HFF-Myc (cell line): ENCODE measurements around the gene PRSS21.

Experiments
- DNase-seq: peaks from one replicate; pipeline ENCODE4 v3.0.0-alpha.2; 2011; ENCODE audit warnings: low read depth; ENCODE audit errors: extremely low read depth
- H3K4me3 ChIP-seq: replicated peaks from 2 replicates; pipeline ENCODE4 v1.5.1; 2011; ENCODE audit warnings: low read depth, mild to moderate bottlenecking, control low read depth, low read length
- TF ChIP-seq, protein P1 (sequence below): IDR thresholded peaks from 2 replicates; pipeline ENCODE4 v1.5.1; 2012; ENCODE audit warnings: mild to moderate bottlenecking, low read depth, low read length, control low read depth; ENCODE audit errors: missing control alignments

The PRSS21 gene

DNA sequence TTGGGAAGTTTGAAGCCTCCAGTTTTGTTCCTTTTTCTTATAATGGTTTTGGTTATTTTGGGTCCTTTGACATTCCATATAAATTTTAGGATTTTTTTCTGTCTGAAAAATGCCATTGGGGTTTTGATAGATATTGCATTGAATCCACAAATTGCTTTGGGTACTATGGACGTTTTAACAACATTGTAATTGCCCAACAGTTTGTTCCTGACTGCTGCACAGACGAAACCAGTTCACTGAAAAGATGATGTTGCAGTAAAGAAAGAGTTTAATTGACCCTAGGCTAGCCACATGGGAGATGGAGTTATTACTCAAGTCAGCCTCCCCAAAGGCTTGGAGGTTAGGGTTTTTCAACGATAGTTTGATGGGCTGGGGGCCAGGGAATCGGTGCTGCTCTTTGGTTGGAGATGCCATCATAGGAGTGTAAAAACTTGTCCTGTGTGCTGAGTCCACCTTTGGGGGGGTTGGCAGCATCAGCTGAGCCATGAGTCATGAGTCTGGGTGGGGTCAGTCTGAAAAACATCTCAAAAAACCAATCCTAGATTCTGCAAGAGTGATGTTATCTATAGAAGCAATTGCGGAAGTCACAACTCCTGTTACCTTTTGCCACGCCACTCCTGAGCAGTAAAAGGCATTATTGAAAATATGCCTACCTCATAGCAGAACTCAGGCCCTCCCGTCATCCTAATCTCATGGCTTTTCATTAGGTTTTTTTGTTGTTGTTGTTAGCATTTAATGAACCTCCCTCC is 21.5 kb upstream of the PRSS21 start:
- TF ChIP-seq, protein P1, sequence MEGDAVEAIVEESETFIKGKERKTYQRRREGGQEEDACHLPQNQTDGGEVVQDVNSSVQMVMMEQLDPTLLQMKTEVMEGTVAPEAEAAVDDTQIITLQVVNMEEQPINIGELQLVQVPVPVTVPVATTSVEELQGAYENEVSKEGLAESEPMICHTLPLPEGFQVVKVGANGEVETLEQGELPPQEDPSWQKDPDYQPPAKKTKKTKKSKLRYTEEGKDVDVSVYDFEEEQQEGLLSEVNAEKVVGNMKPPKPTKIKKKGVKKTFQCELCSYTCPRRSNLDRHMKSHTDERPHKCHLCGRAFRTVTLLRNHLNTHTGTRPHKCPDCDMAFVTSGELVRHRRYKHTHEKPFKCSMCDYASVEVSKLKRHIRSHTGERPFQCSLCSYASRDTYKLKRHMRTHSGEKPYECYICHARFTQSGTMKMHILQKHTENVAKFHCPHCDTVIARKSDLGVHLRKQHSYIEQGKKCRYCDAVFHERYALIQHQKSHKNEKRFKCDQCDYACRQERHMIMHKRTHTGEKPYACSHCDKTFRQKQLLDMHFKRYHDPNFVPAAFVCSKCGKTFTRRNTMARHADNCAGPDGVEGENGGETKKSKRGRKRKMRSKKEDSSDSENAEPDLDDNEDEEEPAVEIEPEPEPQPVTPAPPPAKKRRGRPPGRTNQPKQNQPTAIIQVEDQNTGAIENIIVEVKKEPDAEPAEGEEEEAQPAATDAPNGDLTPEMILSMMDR = no peak
- no peak for DNase-seq
- no peak overlapping the region for H3K4me3 ChIP-seq

DNA sequence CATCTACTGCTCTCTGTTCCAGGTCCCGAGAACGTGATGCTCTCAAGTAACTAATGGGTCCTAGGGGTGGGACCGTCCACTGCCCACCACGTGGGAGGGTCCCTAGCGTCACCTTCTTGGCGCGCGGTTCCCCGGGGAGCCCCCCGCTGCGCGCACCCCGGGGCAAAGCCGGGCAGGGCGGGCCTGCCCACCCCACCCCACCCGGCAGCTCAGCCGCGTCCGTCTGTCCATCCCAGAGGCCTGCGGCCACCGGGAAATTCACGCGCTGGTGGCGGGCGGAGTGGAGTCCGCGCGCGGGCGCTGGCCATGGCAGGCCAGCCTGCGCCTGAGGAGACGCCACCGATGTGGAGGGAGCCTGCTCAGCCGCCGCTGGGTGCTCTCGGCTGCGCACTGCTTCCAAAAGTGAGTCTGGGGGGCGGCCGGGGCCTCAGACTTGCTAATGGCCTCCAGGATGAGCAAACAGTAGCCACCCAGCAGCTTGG is 18.3 kb upstream of the PRSS21 start:
- no peak for DNase-seq
- TF ChIP-seq, protein P1 = no peak
- no peak overlapping the region for H3K4me3 ChIP-seq

DNA sequence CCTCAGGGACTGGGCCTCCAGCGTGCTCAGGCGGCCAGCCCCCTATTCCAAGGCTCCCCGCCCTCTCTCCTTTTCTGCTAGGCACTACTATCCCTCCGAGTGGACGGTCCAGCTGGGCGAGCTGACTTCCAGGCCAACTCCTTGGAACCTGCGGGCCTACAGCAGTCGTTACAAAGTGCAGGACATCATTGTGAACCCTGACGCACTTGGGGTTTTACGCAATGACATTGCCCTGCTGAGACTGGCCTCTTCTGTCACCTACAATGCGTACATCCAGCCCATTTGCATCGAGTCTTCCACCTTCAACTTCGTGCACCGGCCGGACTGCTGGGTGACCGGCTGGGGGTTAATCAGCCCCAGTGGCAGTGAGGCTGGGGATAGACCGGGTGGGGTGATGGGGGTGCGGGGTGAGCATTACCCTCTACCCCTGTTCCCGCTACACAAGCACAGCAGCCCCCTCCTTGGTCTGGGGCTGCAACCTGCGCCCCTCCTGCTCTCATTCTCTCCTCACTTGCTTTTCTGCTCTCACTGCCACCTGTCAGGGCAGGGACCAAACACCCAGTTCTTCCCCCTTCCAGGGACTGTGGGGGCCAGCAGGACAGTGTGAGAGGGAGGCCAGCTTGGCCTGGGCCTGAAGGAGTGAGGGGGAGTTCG is 17.7 kb upstream of the PRSS21 start:
- TF ChIP-seq, protein P1 = no peak
- no peak overlapping the region for H3K4me3 ChIP-seq
- DNase-seq = no peak

DNA sequence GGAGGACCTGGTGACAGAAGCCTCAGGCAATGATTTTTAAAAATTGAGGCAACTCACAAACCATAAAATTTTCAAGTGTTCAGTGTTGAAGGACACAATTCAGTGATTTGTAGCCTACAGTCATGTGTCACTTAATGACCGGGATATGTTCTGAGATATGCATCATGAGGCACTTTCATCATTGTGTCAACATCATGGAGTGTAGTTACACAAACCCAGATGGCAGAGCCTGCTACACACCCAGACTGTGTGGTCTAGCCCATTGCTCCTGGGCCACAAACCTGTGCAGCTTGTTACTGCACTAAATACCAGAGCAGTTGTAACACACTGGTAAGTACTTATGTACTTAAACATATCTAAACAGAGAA is 17.2 kb upstream of the PRSS21 start:
- no peak overlapping the region for H3K4me3 ChIP-seq
- TF ChIP-seq, protein P1 = no peak
- DNase-seq = no peak

DNA sequence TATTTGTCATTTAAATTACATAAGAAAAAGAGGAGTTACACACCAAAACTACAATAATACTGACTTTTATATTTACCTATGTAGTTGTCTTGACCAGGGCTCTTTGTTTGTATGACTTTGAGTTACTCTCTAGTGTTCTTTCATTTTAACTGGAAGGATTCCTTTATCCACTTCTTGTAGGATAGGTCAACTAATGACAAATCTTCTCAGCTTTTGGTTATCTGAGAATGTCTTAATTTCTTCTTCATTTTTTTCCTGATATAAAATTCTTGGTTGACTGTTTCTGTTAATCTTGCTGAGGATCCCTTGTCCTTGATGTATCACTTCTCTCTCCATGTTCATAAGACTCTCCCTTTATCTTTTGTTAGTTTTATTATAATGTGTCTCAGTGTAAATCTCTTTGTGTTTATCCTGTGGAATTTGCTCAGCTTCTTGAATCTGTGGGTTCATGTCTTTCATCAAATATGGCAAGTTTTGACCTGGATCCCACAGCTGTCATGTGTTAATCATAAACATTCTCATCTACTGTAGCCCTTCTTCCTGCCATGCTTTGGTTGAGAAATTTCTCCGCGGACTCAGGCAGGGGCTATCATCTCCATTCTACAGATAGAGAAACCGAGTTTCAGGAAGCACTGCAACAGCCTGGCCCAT is 13.4 kb upstream of the PRSS21 start:
- TF ChIP-seq, protein P1 = no peak
- no peak overlapping the region for H3K4me3 ChIP-seq
- no peak for DNase-seq

DNA sequence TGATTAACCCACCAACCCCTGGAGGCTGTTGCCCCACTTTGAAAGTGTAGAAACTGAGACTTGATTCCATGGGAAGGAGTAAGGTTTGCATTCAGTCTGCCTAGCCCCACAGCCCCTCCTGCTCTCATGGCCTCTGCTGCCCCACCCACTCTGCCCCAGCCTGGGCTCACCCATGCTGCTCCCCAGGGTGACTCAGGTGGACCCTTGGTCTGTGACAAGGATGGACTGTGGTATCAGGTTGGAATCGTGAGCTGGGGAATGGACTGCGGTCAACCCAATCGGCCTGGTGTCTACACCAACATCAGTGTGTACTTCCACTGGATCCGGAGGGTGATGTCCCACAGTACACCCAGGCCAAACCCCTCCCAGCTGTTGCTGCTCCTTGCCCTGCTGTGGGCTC is 12.3 kb upstream of the PRSS21 start:
- TF ChIP-seq, protein P1 = no peak
- no peak overlapping the region for H3K4me3 ChIP-seq
- no peak for DNase-seq
